Left forelimb (tissue), 1 donor: ENCODE results near the gene PSORS1C1.
"Not testable (repeated sequence)": the region's sequence is repeated elsewhere in the genome, so short reads cannot be mapped to it uniquely, and the experiment has no call there.

Source experiments
- DNase-seq: peaks from one replicate; pipeline ENCODE4 v3.0.0-alpha.2; 2018; ENCODE audit warnings: low spot score

Gene PSORS1C1, protein sequence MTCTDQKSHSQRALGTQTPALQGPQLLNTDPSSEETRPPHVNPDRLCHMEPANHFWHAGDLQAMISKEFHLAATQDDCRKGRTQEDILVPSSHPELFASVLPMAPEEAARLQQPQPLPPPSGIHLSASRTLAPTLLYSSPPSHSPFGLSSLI

DNA sequence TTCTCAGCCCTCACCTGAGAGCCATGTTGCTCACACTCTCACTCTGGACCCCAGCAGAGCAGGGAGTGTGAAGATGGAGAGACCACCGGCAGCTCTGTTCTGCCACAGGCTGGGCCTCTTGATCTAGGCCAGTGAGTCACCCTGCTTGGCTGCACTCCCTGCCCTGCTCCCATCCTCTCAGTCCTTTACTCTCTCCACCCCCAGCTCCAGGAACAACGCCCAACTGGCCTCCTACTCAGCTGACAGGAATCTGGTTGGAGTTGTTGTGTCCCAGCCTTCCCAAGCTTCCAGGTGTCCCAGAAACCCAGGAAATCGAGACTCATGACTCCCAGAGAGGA is at the start of gene PSORS1C1:
Gene PSORS1C1 (plus strand): TSS at position 260 of the 338 bp plus-strand sequence. CDS start 14,833 bp downstream, outside the sequence.
- no peak for DNase-seq

DNA sequence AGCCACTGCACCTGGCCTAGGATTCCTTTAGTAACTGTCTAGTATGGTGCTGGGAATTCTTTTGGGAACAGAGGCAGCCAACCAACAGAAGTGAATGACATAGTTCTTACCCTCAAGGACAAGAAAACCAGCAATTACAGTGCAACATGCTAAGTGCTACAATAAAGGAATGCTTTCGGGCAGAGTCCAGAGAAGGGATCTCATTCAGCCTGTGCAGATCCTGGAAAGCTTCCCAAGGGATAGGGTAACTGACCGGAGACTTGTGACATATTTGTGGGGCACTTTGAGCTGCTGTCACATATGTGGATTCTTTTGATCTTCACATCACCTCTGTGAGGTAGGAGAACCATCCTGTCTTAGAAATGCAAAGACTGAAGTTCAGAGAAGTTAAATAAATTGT is 49.0 kb upstream of the PSORS1C1 start:
- DNase-seq = no peak

DNA sequence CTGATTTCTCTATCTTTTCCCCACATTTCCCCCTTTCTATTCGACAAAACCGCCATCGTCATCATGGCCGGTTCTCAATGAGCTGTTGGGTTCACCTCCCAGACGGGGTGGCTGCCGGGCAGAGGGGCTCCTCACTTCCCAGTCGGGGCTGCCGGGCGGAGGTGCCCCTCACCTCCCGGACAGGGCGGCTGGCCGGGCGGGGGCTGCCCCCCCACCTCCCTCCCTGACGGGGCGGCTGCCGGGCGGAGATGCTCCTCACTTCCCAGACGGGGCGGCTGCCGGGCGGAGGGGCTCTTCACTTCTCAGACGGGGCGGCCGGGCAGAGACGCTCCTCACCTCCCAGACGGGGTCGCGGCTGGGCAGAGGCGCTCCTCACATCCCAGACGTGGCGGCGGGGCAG is 47.6 kb upstream of the PSORS1C1 start:
- not testable (repeated sequence) for DNase-seq

DNA sequence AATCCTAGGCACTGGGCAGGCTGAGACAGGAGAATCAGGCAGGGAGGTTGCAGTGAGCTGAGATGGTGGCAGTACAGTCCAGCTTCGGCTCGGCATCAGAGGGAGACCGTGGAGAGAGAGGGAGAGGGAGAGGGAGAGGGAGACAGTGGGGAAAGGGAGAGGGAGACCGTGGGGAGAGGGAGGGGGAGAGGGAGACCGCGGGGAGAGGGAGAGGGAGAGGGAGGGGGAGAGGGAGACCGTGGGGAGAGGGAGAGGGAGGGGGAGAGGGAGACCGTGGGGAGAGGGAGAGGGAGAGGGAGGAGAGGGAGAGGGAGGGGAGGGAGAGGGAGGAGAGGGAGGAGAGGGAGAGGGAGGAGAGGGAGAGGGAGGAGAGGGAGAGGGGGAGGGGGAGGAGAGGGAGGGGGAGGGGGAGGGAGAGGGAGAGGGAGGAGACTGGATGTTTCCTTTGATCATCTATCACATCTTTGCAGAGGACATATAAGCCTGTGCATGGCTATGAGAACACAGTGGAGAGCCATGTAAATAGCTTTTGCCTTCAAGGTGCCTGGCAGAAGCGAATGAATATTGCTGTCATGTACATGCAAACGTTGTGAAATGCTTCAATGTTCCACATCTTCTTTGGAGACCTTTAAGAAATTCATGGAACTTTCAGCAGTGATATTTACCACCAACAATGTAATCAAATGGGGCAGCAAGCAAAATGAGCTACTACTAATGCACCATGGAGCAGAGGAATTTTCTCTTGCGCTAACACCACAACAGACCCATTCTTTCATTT is 46.5 kb upstream of the PSORS1C1 start:
- DNase-seq = not testable (repeated sequence)

DNA sequence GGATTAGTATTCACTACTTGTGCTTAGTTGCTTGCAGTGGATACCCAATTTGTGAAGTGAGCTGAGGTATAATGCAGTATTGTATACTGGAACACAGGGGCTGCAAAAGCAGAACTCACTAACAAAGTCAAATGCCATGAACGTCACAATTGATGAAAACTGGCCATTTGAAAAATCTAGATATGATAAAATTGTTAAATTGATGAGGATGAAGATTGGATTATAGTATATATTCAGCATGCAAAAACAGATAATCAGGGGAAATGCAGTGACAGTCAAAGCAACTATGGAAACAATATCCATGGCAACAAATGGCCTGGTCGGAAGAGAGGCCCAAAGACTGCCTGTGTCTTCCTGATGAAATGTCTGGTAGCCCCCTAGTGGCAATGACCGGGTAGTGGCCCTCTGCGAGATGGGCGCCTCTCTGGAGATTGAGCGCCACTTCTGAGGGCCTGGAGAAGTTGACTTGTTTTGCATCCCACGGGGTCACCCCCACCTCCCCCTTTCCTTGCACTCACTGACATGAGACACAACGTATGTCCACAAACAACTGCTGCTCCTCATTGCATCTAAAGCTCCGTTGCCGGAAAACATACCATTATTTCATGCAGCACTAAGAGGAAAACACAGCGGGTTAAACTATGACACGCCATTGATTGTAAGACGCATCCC is 45.8 kb upstream of the PSORS1C1 start:
- peak; percentile 73 for DNase-seq

DNA sequence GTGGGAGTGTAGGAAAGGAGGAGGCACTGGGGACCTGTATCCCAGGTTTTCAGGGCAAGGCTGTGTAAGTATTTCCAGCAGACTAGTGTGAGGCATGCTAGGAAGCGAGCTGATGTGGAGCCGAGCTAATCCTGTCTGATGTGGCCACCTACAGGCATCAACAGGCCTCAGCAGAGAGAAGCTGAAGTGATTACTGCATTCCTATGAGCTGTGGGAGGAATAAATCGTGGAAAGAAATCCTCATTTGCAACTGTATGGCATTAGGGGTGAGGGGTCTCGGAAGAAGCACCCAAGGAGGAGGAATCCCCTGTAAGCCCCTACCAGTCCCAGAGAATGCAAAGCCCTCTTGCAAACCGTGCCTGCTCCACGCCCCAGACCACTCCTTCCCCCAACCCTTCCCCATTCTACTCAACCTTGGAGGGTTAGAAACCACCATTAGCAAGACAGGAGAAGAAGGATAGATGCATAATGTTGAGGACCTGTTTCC is 43.8 kb upstream of the PSORS1C1 start:
- DNase-seq = no peak

DNA sequence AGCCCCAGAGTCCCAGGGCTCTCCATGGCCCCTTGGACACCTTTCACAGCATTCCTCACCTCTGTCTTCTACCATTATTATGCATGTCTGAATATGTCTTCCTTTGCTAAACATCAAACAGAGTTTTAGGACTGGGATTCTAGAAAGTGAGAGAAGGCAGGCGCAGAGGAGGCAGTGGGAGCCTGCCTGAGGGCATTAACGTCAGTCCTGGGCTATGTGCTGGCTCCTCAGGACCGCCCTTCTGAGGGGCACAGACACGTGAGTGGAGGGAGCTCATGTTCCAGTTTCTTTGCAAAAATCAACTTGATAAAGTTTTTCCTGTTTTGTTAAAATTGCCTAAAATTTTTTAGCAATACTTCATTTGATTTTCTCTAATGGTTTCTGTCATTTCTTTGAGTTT is 40.2 kb upstream of the PSORS1C1 start:
- DNase-seq = no peak

DNA sequence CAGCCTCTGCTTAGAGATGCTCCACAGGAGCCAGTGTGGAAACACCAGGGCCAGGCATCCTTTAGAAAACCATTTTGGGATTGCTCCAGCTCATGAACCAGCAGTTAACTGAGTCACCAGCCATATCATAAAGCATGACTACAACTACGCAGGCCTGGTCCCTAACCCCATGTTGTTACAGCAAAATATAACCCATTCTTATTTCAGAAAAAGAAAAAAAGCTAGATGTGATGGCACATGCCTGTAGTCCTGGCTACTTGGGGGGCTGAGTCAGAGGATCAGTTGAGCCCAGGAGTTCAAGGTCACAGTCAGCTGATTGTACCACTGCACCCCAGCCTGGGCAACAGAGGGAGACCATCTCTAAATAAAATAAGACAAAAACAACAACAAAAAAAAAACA is 39.1 kb upstream of the PSORS1C1 start:
- no peak for DNase-seq

DNA sequence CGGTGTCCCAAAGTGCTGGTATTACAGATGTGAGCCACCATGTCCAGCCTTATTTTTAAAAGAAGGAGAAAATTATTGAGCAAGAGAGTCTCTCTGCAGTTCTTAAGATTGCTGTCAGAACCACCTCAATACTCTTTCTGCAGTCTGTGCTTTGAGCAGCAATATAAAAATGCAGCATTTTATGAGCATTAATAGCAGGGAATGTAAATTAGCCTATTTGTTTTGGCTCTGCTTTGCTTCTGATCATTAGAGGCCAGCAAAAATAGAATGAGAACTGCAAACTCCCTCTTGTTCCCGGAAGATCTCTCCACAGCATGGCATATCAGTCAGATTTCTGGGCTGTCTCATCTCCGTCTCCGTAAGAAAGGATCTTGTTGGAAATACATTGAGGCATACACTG is 38.0 kb upstream of the PSORS1C1 start:
- no peak for DNase-seq

DNA sequence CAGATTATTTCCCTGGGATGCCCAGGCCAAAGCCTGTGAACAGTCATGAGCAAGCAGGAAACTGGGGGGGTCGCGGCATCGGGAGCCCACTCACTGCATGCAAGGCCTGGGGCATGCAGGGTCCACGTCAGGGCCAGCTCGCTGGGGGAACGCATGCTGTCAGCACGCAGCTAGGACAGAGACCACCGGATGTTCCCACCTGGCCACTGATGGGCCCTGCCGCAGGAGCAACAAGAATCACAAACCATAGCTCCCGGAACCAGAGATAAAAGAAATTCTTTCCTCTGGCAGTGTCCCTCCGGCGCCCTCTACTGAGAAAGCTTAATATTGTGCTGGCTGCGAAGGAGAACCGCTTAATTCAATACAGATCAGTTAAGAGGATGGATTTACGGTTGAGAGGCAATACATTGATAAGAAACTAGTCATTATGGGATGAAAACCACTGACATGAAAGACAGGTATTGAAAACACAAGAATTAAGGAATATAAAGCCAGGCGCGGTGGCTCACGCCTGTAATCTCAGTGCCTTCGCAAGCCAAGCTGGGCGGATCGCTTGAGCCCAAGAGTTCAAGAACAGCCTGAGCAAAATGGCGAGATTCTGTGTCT is 34.8 kb upstream of the PSORS1C1 start:
- no peak for DNase-seq

DNA sequence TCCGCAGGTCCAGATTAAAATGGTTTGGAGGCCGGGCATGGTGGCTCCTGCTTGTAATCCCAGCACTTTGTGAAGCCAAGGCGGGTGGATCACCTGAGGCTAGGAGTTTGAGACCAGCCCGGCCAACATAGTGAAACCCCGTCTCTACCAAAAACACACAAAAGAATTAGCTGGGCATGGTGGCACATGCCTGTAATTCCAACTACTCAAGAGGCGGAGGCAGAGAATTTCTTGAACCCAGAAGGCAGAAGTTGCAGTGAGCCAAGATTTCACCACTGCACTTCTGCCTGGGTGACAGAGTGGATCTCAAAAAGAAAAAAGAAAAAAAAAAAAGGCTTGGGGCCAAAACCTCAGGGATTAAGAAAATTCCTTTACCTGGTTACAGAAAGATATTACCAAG is 32.7 kb upstream of the PSORS1C1 start:
- DNase-seq = no peak

DNA sequence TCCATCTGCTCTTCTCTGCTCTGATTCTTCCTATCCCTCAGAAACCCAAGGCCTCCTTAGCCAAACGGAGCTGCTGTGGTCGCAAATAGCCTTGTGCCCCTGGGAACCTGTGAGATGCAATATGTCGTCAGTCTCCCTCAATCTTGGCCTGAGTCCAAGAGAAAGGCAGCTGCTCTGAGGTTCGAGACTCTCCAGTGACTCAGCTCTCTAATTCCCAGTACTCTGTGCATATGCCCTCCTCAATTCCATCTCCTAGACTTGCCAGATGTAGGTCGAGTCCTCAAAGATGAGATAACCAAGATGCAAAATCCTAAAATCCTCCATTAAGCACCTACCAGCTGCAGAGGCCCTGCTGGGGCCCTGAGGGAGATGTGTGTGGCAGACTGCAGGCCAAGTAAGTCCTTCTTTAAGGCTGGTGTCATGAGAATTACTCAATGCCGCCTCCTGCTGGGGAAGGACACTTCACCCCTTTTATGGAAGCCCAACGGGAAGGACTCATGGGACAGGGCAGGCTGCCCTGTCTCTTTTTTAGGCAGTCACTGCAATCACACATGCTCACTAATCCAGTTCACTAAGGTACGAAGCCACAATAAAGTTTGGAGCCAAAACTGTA is 30.8 kb upstream of the PSORS1C1 start:
- no peak for DNase-seq

DNA sequence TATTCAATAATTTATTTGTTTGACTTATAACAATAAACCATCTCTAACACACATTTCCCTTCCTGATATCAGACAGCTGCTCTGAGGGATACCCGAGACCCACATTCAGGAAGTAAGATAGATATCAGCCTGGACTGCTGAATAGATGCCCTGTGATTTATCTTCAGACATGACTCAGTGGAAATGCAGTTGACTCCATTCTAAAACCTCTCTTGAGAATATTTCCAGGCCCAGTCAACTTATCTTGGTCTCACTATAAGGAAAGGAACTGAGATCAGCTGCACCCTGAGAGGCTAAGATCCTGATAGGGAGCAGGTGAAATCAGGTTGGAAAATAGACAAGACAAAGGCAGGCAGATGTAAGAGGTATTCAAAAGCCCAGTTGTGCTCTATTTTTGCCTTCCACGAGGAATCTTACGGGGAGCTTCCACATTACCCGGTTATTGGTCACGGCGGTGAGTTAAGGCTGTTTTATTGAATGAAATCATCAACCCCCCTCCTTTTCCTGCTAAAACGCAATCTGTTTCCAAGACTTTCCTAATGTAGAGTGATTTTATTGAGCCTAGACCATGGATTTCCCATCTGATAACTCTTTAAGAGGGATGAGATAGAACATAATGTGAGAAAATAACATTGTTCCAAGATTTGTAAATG is 27.7 kb upstream of the PSORS1C1 start:
- no peak for DNase-seq

DNA sequence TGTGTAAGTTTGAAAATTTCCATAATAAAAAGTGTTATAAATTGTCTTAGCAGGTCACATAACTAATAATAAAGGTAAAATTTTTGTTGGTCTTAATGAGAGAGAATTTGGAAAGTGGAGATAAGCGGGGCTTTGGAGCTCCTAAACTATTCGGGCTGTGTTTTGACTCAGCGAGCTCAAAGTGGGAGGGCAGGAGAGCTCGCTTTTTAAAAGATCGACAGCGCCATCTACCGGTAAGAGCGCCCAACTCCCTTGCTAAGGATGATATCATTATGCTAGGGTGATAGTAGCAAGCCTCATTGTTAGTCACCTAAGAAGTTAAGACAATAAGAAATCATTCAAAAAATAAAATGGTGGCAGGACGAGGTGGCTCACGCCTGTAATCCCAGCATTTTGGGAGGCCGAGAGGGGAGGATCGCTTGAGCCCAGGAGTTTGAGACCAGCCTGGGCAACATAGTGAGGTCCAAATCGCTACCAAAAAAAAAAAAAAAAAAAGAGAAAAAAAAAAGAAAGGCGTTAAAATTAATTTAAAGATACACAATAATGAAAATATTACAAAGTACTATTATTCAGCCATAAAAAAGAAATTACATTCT is 27.0 kb upstream of the PSORS1C1 start:
- peak; percentile 85 for DNase-seq

DNA sequence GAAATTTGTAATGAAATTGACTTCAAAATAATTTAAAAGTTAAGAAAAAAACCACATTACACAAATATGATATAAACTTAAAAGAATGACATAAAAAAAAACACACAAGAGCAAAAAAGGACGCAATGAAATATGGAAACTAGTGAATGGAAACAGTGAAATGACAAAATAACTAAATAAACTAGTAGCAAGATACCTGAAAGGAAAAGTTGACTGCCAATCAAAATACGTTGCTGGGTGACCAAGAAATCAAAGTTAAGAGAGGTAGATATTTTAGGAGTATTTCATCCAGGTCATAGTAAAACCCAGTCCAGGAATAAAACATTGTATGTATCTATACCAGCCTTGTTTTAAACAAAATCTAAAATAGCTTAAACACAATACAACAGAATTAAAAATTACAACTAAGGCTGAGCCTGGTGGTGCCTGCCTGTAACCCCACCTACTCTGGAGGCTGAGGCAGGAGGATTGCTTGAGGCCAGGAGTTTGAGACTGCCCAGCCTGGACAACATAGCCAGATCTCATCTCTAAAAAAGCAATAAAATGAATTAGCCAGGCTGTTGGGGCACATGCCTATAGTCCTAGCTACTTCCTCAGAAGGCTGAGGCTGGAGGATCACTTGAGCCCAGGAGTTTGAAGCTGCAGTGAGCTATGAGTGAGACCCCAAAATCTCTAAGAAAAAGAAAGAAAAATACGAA is 24.2 kb upstream of the PSORS1C1 start:
- no peak for DNase-seq

DNA sequence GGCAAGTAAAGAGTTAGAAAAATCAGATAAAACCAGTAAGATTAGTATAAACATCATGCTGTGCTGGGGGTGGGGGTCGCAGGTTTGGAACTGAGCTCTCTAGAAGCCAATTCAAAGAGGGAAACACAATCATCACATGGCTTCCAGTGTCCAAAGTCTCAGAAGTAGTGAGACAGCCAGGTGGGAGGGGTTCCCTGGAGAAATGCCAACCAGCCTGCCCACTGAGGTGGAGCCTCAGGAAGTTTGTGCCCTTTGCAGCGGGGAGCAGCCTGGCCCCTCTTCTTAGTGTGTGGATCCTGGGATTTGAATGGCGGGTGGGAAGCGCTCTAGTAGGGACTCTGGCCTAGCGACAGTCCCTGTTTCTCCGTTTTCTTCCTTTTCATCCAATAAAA is 23.6 kb upstream of the PSORS1C1 start:
- no peak for DNase-seq

DNA sequence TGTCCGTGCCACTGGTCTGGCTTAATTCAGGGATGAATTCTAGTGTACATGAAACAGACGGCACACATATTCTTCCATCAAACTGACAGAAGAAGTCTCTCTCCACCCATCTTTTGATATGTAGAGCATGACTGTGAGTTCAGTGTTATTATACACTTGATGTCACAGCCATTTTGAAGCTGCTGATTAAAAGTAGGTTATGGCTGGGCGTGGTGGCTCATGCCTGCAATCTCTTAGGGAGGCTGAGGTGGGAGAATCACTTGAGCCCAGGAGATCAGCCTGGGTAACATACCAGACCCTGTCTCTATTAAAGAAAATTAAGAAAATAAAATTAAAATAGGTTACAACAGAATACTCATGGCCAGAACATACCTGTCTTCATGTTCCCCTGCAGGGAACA is 22.9 kb upstream of the PSORS1C1 start:
- DNase-seq = no peak

DNA sequence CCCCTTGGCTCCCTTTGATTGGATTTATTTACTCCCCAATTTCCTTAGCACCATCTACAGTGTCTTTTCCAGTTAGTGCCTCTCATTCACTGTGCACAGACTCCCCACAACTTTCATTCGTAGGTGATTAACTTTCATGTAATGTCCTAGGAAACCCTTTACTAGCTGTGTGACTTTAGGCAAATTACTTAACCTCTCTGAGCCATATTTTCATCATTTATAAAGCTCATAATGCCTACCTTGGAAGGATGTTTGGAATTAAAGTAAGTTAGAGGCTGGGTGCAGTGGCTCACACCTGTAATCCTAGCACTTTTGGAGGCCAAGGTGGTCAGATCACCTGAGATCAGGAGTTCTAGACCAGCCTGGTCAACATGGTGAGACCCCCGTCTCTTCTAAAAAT is 22.4 kb upstream of the PSORS1C1 start:
- DNase-seq = no peak

DNA sequence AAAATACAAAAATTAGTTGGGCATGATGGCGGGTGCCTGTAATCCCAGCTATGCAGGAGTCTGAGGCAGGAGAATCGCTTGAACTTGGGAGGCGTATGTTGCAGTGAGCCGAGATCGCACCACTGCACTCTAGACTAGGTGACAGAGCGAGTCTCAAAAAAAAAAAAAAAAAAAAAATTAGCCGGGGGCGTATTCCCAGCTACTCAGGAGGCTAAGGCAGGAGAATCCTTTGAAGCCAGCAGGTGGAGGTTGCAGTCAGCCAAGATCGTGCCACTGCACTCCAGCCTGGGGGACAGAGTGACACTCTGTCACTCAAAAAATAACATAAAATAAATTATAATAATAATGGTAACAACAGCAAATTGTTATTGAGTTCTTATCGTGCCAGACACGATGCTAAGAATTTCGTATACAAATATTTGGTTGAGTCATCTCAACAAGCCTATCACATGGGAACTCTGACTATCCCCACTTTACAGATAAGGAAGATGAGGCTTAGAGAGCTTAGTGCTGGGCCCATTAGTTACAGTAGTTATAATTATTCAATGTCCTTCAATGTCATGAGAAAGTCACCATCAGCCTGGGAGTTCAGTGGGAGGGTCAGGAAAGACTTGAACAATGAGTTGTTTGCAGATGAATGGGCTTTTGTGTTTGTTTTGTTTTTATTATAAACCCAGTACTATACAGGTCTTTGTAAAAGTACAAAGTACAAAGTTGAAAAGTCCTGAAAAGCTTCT is 21.7 kb upstream of the PSORS1C1 start:
- DNase-seq = no peak

DNA sequence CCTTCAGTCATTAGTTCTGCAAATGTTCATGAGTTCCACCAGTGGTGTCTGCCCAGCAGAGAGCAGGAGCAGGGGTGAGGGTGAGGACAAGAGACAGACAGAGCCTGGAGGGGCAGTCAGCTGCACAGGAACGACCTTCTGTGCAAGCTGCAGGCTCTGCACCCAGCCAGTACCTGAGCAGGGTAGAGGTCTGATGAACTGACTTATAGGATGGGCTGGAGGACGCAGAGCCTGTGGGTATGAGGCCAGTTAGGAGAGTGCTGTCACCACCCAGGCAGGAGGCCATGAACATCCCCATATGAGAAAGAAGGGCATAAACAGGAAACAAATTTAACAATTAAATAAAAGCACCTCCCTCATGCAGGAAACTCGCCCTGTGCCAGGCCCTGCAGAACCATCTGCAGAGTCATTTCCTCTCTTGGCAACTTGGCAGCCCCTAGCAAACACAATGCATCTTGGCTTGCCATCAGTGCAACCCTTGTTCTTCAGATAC is 20.2 kb upstream of the PSORS1C1 start:
- DNase-seq = no peak
